ENCODE measurements around the gene FOXQ1.
A peak's percentile ranks its signal among the peaks of the same experiment; 100 is the strongest.

Gene FOXQ1

GRCh38 chr6:1297746-1298145 lies 14.2 kb upstream of the FOXQ1 start:
- TF ChIP-seq MYC (IDR thresholded peaks at IDR 0.05; ENCODE audit: low read depth, low read length) (no peak), POLR2A (IDR thresholded peaks at IDR 0.05; ENCODE audit: extremely low read depth, insufficient read length) (no peak), CTCF (IDR thresholded peaks at IDR 0.05; ENCODE audit: low read depth, low read length) (no peak), MAX (IDR thresholded peaks at IDR 0.05; ENCODE audit: low read depth, low read length) (no peak)
- no peak for DNase-seq (ENCODE audit: low read depth)
- H3K4me3 ChIP-seq (ENCODE audit: low read depth, low read length), result no peak overlapping the region

- TF ChIP-seq POLR2A (IDR thresholded peaks at IDR 0.05; ENCODE audit: extremely low read depth, insufficient read length), result no peak
- no peak for TF ChIP-seq MYC (IDR thresholded peaks at IDR 0.05; ENCODE audit: low read depth, low read length)
- TF ChIP-seq MAX (IDR thresholded peaks at IDR 0.05; ENCODE audit: low read depth, low read length), result no peak
- TF ChIP-seq CTCF (IDR thresholded peaks at IDR 0.05; ENCODE audit: low read depth, low read length), result no peak
- no peak overlapping the region for H3K4me3 ChIP-seq (ENCODE audit: low read depth, low read length)
Measured at GRCh38 chr6:1298768-1299167, 13.1 kb upstream of the FOXQ1 start.

GRCh38 chr6:1306133-1306532 lies 5.8 kb upstream of the FOXQ1 start:
- no peak overlapping the region for H3K4me3 ChIP-seq (ENCODE audit: low read depth, low read length)
- TF ChIP-seq CTCF (IDR thresholded peaks at IDR 0.05; ENCODE audit: low read depth, low read length) (no peak), MYC (IDR thresholded peaks at IDR 0.05; ENCODE audit: low read depth, low read length) (no peak), POLR2A (IDR thresholded peaks at IDR 0.05; ENCODE audit: extremely low read depth, insufficient read length) (no peak), MAX (IDR thresholded peaks at IDR 0.05; ENCODE audit: low read depth, low read length) (no peak)
- DNase-seq (ENCODE audit: low read depth), result no peak

More at GRCh38 chr6:1298768-1299167, 13.1 kb upstream of the FOXQ1 start:
- DNase-seq (ENCODE audit: low read depth), result no peak

GRCh38 chr6:1309366-1309765 lies 2.5 kb upstream of the FOXQ1 start:
- H3K4me3 ChIP-seq (ENCODE audit: low read depth, low read length), result no peak overlapping the region
- TF ChIP-seq MAX (IDR thresholded peaks at IDR 0.05; ENCODE audit: low read depth, low read length) (no peak), POLR2A (IDR thresholded peaks at IDR 0.05; ENCODE audit: extremely low read depth, insufficient read length) (no peak), CTCF (IDR thresholded peaks at IDR 0.05; ENCODE audit: low read depth, low read length) (no peak), MYC (IDR thresholded peaks at IDR 0.05; ENCODE audit: low read depth, low read length) (no peak)
- no peak for DNase-seq (ENCODE audit: low read depth)

- no peak for DNase-seq (ENCODE audit: low read depth)
- TF ChIP-seq CTCF (IDR thresholded peaks at IDR 0.05; ENCODE audit: low read depth, low read length) (no peak), MAX (IDR thresholded peaks at IDR 0.05; ENCODE audit: low read depth, low read length) (no peak), POLR2A (IDR thresholded peaks at IDR 0.05; ENCODE audit: extremely low read depth, insufficient read length) (no peak), MYC (IDR thresholded peaks at IDR 0.05; ENCODE audit: low read depth, low read length) (no peak)
- peak overlapping the region; percentile 14 for H3K4me3 ChIP-seq (ENCODE audit: low read depth, low read length)
Measured at GRCh38 chr6:1310628-1311399, 1.1 kb upstream of the FOXQ1 start.
